ENCODE data around the gene NF2. TPM values are rescaled to one million over a fixed set of nuclear protein-coding genes. Genes with fewer than 3 reads are reported as not detected.
A peak's percentile ranks its signal among the peaks of the same experiment; 100 is the strongest.

The NF2 gene
- total RNA-seq, 2 experiments from 2014 or later, result 23.1 to 24.5 TPM

DNA sequence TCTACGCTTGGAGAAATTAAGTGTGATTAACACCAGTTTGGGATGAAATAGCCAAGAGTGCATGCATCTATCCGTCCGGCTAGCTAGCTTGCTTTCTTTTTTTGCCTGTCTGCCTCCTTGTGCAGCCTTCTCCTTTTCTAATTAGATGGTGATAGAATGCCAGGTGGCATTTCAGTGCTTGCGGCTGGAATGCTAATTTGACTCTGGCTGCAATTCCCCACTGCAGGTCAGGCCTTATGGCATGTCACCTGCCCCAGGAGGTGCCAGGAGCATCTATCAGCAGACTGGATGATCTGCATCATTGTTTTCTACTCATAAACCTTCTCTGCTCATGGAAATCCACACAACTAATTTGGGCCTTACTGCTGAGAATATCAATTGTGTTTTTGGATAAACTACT is 65.2 kb downstream of the NF2 start:
- H3K4me1 Mint-ChIP-seq (ENCODE audit: low read depth), result no peaks in the 10 kb centered on the region
- no peaks in the 10 kb centered on the region for H3K9me3 Mint-ChIP-seq
- DNase-seq (no peak), ATAC-seq (ENCODE audit: poor library complexity) (no peak)
- intact Hi-C loops (cut with DNase I, micrococcal nuclease), result loop anchor here in 1 of 2 experiments (5.0 kb wide), 1 partner anchor 869 kb away; no protein-coding TSS in a partner anchor
- H3K4me3 Mint-ChIP-seq, result no peak overlapping the region
- Histone ChIP-seq H3K9me3 (ENCODE audit: control insufficient read depth in 1 of 2, insufficient read depth in 1 of 2, low read length in 2 of 2) (no peaks in the 10 kb centered on the region), H3K4me1 (ENCODE audit: insufficient read depth, low read length) (no peaks in the 10 kb centered on the region), H3K27ac (ENCODE audit: low read depth in 1 of 2, low read length in 2 of 2) (no peak overlapping the region), H3K4me3 (ENCODE audit: low read length) (no peak overlapping the region), H3K27me3 (ENCODE audit: control insufficient read depth in 1 of 2, insufficient read depth in 2 of 2, low read length in 2 of 2) (no peaks in the 10 kb centered on the region), H3K36me3 (ENCODE audit: insufficient read depth, low read length) (peaks cover 70% of the 10 kb centered on the region)
- TF ChIP-seq, protein P1, sequence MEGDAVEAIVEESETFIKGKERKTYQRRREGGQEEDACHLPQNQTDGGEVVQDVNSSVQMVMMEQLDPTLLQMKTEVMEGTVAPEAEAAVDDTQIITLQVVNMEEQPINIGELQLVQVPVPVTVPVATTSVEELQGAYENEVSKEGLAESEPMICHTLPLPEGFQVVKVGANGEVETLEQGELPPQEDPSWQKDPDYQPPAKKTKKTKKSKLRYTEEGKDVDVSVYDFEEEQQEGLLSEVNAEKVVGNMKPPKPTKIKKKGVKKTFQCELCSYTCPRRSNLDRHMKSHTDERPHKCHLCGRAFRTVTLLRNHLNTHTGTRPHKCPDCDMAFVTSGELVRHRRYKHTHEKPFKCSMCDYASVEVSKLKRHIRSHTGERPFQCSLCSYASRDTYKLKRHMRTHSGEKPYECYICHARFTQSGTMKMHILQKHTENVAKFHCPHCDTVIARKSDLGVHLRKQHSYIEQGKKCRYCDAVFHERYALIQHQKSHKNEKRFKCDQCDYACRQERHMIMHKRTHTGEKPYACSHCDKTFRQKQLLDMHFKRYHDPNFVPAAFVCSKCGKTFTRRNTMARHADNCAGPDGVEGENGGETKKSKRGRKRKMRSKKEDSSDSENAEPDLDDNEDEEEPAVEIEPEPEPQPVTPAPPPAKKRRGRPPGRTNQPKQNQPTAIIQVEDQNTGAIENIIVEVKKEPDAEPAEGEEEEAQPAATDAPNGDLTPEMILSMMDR (IDR thresholded peaks at IDR 0.05), result no peak
- POLR2A ChIA-PET, result no interaction called here
- no peaks in the 10 kb centered on the region for H3K27me3 Mint-ChIP-seq
- H3K27ac Mint-ChIP-seq, result no peak overlapping the region
- CTCF ChIA-PET, result no interaction called here
- H3K36me3 Mint-ChIP-seq (ENCODE audit: low read depth), result peaks cover 90% of the 10 kb centered on the region

DNA sequence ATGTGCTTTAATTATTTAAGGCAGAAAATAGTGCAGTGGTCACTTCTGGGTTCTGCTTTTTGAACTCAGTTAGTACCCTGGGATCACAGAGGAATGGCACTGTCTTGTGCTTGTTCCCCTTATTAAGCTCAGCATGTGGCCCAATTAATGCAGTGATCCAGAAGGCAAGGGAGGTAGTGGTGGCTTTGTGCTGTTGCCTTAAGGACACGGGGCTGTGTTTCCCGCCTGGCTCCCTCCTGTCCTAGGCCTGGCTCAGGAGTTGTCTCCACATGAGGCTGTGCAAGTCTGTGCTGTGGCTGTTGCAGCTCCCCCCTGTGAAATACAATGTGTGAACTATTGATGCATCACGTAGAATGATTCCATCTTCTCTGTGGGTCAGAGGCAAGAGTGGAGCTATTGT is 67.2 kb downstream of the NF2 start:
- intact Hi-C loops (cut with DNase I, micrococcal nuclease), result no loop called here
- DNase-seq, result no peak
- Histone ChIP-seq H3K9me3 (ENCODE audit: control insufficient read depth in 1 of 2, insufficient read depth in 1 of 2, low read length in 2 of 2) (no peaks in the 10 kb centered on the region), H3K4me3 (ENCODE audit: low read length) (no peak overlapping the region), H3K27me3 (ENCODE audit: control insufficient read depth in 1 of 2, insufficient read depth in 2 of 2, low read length in 2 of 2) (no peaks in the 10 kb centered on the region), H3K36me3 (ENCODE audit: insufficient read depth, low read length) (peaks cover 70% of the 10 kb centered on the region), H3K27ac (ENCODE audit: low read depth in 1 of 2, low read length in 2 of 2) (no peak overlapping the region), H3K4me1 (ENCODE audit: insufficient read depth, low read length) (no peaks in the 10 kb centered on the region)
- Mint-ChIP-seq H3K4me3 (no peak overlapping the region), H3K27me3 (no peaks in the 10 kb centered on the region), H3K27ac (peak overlapping the region; percentile 47), H3K4me1 (ENCODE audit: low read depth) (no peaks in the 10 kb centered on the region), H3K36me3 (ENCODE audit: low read depth) (peaks cover 91% of the 10 kb centered on the region), H3K9me3 (no peaks in the 10 kb centered on the region)
- CTCF ChIA-PET, result interaction anchor here (1.5 kb wide), 1 partner anchor 45 kb away, joined by 3 read pairs; no protein-coding TSS in a partner anchor
- no peak for ATAC-seq (ENCODE audit: poor library complexity)
- TF ChIP-seq, protein P1 (IDR thresholded peaks at IDR 0.05), result no peak
- POLR2A ChIA-PET, result no interaction called here

DNA sequence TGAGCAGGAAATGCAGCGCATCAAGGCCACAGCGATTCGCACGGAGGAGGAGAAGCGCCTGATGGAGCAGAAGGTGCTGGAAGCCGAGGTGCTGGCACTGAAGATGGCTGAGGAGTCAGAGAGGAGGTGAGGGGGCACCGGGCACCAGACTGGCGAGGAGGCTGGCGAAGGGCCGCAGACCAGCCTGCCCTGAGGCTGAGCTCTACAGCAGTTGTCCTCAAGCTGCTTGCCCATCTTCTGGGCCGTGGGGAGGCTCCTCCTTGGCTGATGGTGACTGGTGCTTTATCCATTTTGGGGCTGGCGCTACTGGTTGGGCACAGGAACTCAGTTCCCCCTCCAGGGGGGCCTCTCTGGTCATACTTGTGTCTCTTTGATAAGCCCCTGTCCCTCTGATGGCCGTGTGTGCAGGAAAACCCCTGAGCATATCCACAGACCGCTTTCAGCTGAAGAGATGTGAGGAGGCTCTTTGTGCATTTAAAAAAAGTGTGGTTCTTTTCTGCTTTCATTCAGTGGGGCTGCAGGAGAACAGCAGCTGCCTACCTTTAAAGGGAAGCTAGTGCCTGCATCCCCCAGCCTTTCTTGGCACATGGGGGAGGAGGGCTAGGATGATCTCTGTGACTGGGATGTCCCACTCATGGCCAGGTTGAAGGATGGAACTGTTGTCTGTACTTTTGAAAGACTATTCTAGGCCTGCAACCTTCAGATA is 70.1 kb downstream of the NF2 start:
- Mint-ChIP-seq H3K36me3 (ENCODE audit: low read depth) (peaks cover 97% of the 10 kb centered on the region), H3K27ac (no peak overlapping the region), H3K4me1 (ENCODE audit: low read depth) (no peaks in the 10 kb centered on the region), H3K4me3 (no peak overlapping the region), H3K27me3 (no peaks in the 10 kb centered on the region), H3K9me3 (no peaks in the 10 kb centered on the region)
- Histone ChIP-seq H3K4me1 (ENCODE audit: insufficient read depth, low read length) (no peaks in the 10 kb centered on the region), H3K27me3 (ENCODE audit: control insufficient read depth in 1 of 2, insufficient read depth in 2 of 2, low read length in 2 of 2) (no peaks in the 10 kb centered on the region), H3K27ac (ENCODE audit: low read depth in 1 of 2, low read length in 2 of 2) (no peak overlapping the region), H3K36me3 (ENCODE audit: insufficient read depth, low read length) (peaks cover 88% of the 10 kb centered on the region), H3K4me3 (ENCODE audit: low read length) (no peak overlapping the region), H3K9me3 (ENCODE audit: control insufficient read depth in 1 of 2, insufficient read depth in 1 of 2, low read length in 2 of 2) (no peaks in the 10 kb centered on the region)
- DNase-seq (no peak), ATAC-seq (ENCODE audit: poor library complexity) (no peak)
- CTCF ChIA-PET, result no interaction called here
- TF ChIP-seq, protein P1 (IDR thresholded peaks at IDR 0.05), result no peak
- POLR2A ChIA-PET, result no interaction called here
- intact Hi-C loops (cut with DNase I, micrococcal nuclease), result no loop called here

All from CD4-positive, alpha-beta T cell (primary cell).